ENCODE results near the gene TGM2.

- TF ChIP-seq CTCF (optimal IDR thresholded peaks at IDR 0.05 in 1 of 3, IDR thresholded peaks at IDR 0.05 in 1 of 3, conservative IDR thresholded peaks at IDR 0.05 in 1 of 3; ENCODE audit: extremely low read depth in 1 of 3, insufficient read depth in 2 of 3, low read length in 3 of 3) = no peak
- TF ChIP-seq EZH2 (IDR thresholded peaks at IDR 0.05; ENCODE audit: low read length) = no peak
Measured at GRCh38 chr20:38141889-38142494, 23.1 kb downstream of the TGM2 start.
